ENCODE data around the gene PLS3.

DNA sequence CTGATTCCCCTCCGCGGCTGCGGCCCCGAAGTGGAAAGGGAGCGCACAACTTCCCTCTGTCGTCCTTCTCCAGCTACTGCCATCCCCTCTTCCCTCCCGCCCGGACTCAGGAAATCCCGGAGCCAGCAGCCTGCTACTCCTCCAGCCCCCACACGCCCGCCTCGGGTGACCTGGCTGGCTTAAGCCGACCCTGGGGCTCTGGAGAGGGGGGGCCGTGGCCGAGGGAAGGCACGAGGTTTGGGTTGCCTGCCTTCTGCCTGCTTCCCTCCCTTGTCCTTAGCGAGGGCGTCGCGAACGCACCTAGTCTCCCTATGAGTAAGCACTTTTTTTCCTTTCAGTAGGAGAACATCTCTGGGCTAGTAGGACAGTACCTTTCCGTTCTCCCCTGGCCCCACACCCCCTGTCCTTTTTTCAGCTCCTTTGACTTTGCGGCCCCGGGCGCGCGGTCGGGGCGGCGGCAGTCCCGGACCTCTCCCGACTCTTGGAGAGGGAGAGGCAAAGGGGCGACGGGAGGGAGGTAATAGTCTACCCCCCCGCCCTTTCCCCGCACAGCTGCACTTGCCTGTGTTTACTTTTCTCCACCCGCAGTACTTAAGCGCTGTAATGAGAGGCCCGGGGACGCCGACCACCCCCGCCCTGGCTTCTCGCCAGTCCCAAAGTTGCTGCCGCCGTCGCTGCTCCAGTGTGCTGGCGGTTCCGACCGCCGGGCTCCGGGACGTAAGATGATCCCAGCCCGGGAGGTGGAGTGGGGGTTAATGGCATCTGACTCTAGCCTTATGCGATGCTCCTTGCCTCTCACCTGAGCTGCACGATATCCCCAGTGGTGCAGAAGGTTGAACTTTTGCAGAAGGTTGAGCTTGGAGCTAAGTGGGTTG, 868 bp downstream of the PLS3 start:
- TF ChIP-seq POLR2A (IDR thresholded peaks at IDR 0.05): no peak
- TF ChIP-seq, protein P1, sequence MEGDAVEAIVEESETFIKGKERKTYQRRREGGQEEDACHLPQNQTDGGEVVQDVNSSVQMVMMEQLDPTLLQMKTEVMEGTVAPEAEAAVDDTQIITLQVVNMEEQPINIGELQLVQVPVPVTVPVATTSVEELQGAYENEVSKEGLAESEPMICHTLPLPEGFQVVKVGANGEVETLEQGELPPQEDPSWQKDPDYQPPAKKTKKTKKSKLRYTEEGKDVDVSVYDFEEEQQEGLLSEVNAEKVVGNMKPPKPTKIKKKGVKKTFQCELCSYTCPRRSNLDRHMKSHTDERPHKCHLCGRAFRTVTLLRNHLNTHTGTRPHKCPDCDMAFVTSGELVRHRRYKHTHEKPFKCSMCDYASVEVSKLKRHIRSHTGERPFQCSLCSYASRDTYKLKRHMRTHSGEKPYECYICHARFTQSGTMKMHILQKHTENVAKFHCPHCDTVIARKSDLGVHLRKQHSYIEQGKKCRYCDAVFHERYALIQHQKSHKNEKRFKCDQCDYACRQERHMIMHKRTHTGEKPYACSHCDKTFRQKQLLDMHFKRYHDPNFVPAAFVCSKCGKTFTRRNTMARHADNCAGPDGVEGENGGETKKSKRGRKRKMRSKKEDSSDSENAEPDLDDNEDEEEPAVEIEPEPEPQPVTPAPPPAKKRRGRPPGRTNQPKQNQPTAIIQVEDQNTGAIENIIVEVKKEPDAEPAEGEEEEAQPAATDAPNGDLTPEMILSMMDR (IDR thresholded peaks at IDR 0.05): no peak
